Fibroblast of the aortic adventitia (primary cell): Measurements from ENCODE around the gene ELK4. TPM values are rescaled to one million over a fixed set of nuclear protein-coding genes. Genes with fewer than 3 reads are reported as not detected.
A peak's percentile ranks its signal among the peaks of the same experiment; 100 is the strongest.

Experiments used
- DNase-seq: peaks from one replicate; pipeline ENCODE4 v3.0.0-alpha.2; 2010; ENCODE audit warnings: low read depth
- H3K4me3 ChIP-seq: 2 replicates; pipeline ENCODE4 v1.5.1; 2011; ENCODE audit warnings: low read depth, mild to moderate bottlenecking, control low read depth, low read length, moderate library complexity
- total RNA-seq: library from RNA; depleted of rRNA; stranded (reverse); fragments of >200 nt; gene quantifications from 2 replicates; pipeline ENCODE4 v1.2.3, GENCODE V29; 2012; ENCODE audit warnings: low replicate concordance
- TF ChIP-seq, protein P1 (sequence below): IDR thresholded peaks from 2 replicates; pipeline ENCODE4 v1.5.1; 2011; ENCODE audit warnings: mild to moderate bottlenecking, low read length, control low read depth, inconsistent platforms; ENCODE audit not compliant: insufficient read depth

The ELK4 gene
- total RNA-seq, 1 donor, result 40.9 TPM

- DNase-seq, result no peak
- TF ChIP-seq, protein P1, sequence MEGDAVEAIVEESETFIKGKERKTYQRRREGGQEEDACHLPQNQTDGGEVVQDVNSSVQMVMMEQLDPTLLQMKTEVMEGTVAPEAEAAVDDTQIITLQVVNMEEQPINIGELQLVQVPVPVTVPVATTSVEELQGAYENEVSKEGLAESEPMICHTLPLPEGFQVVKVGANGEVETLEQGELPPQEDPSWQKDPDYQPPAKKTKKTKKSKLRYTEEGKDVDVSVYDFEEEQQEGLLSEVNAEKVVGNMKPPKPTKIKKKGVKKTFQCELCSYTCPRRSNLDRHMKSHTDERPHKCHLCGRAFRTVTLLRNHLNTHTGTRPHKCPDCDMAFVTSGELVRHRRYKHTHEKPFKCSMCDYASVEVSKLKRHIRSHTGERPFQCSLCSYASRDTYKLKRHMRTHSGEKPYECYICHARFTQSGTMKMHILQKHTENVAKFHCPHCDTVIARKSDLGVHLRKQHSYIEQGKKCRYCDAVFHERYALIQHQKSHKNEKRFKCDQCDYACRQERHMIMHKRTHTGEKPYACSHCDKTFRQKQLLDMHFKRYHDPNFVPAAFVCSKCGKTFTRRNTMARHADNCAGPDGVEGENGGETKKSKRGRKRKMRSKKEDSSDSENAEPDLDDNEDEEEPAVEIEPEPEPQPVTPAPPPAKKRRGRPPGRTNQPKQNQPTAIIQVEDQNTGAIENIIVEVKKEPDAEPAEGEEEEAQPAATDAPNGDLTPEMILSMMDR, result no peak
- no peak overlapping the region for H3K4me3 ChIP-seq
Measured at GRCh38 chr1:205610901-205611466, 20.8 kb downstream of the ELK4 start.

DNA sequence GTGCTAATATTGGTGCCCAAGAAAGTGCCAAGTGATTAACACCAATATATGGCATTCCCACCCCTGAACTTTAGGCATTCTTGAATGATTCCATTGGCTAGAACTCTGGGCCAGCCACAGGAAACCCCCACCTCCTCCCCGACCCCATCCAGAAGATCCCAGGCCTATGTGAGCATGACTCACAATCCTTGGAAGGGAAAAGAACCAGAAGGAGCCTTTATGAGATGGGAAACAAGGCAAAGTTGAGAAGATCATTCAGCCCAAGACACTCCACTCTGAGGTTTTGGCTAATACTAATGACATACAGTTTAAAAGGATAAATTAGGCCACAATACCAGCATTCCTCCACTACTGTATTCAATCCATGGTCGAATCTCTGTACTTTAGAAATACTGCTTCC lies 21.8 kb downstream of the ELK4 start:
- peak; percentile 49 for DNase-seq
- TF ChIP-seq, protein P1, result no peak
- H3K4me3 ChIP-seq, result no peak overlapping the region

- no peak overlapping the region for H3K4me3 ChIP-seq
- TF ChIP-seq, protein P1, result no peak
- DNase-seq, result no peak
Measured at GRCh38 chr1:205604825-205605505, 26.8 kb downstream of the ELK4 start.

DNA sequence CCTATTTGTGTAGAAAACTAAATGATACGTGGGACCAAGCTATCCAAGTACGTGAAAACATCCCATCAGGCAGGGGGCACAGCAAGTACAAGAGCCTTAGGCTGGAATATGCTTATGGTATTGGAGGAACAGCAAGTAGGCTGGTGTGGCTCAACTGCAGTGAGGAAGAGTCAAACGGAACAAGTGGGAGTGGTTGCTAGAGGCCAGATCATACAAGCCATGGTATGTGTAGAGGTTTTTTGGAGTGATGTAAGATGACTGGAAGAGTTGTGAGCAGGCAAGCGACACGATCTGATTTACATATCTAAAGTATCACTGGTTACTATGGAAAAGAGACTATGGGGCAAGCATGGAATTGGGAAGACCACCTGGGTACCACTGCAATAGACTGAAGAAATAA lies 27.8 kb downstream of the ELK4 start:
- DNase-seq, result no peak
- TF ChIP-seq, protein P1, result no peak
- H3K4me3 ChIP-seq, result no peak overlapping the region

- TF ChIP-seq, protein P1, result no peak
- DNase-seq, result no peak
- H3K4me3 ChIP-seq, result no peak overlapping the region
Measured at GRCh38 chr1:205601205-205601604, 30.6 kb downstream of the ELK4 start.

- TF ChIP-seq, protein P1, result peak; percentile 47
- DNase-seq, result peak; percentile 61
- H3K4me3 ChIP-seq, result no peak overlapping the region
Measured at GRCh38 chr1:205600085-205600484, 31.7 kb downstream of the ELK4 start.
